Uterus (tissue), 2 donors: ENCODE measurements around the gene TRIO.

ENCODE experiments used
- CTCF ChIP-seq, 4 experiments: fragments of 200-600 bp in 2 of 4; fragments of 450-650 bp in 2 of 4; sonication (generic) in 2 of 4; IDR thresholded peaks; one replicate each; pipeline ENCODE4 v1.5.1; 2016 to 2019; ENCODE audit warnings: antibody characterized with exemption in 4 of 4, mild to moderate bottlenecking in 2 of 4, moderate library complexity in 1 of 4
- POLR2A ChIP-seq, 2 donors: fragments of 450-650 bp; IDR thresholded peaks; one replicate each; pipeline ENCODE4 v1.6.1; 2016; ENCODE audit warnings: antibody characterized with exemption in 2 of 2, mild to moderate bottlenecking in 1 of 2, moderate library complexity in 1 of 2

GRCh38 chr5:14503681-14504331 lies 360.7 kb downstream of the TRIO start:
- TF ChIP-seq CTCF (IDR thresholded peaks at IDR 0.05) (no peak), POLR2A (IDR thresholded peaks at IDR 0.05) (no peak)
